Measurements from ENCODE around the gene NRBF2.
A peak's percentile ranks its signal among the peaks of the same experiment; 100 is the strongest.
"Not testable (repeated sequence)": the region's sequence is repeated elsewhere in the genome, so short reads cannot be mapped to it uniquely, and the experiment has no call there.

NRBF2 gene

DNA sequence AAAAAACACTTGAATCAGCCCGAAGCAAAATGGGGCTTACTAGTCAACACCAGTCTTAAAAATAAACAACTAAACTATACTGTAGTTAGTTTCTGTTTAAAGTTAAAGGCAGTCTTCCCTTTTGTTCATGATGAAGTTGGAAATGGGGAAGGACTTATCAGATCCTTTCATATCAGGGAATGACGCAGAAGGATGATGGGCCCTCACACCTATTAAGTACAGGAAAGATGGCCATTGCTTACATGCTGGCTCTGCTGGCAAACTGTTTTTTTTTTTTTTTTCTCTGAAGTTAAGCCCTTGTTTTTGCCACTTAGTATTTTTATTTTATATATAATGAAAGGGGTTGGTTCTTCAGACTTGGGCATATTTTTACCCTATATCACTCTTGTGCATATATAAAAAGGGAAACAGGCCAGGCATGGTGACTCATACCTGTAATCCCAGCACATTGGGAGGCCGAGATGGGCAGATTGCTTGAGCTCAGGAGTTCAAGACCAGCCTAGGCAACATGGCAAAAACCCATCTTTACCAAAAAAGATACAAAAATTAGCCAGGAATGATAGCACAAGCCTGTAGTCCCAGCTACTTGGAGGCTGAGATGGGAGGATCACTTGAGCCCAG lies 16.6 kb upstream of the NRBF2 start:
- no peak for DNase-seq

DNA sequence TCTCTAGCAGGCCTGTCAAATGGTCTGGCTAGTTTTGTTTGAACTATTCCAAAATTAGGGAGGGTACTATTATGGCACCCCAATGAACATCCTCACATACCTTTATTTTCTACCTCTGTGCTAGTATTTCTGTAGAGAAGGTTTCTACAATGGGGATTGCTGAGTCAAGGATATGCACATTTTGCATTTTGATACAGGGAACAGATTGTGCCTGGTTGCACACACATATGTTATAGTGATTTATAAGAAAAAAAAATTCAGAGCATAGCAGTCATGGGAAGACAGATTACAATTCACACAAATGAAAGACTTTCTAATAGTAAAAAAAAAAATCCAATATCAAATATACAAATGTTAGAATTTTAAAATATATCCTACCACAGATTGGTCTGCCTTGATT lies 14.1 kb upstream of the NRBF2 start:
- DNase-seq: no peak

DNA sequence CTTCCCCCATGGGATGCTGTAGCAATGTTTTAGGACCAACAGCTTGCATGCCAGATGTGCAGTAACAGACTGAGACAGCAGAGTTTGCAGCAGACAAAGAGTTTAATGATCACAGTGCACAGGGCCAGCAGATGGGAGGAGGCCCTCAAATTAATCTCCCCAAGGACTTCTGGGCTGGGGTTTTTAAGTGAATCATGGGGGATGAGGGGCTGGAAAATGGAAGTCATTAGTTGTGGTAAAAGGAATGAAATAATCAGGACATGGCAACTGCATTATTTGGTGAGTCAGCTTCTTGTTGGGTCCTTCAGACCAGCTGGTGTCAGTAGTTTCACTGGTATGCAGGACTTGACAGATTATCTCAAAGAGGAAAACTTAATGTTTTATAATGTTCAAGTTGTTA lies 12.6 kb upstream of the NRBF2 start:
- DNase-seq: no peak

DNA sequence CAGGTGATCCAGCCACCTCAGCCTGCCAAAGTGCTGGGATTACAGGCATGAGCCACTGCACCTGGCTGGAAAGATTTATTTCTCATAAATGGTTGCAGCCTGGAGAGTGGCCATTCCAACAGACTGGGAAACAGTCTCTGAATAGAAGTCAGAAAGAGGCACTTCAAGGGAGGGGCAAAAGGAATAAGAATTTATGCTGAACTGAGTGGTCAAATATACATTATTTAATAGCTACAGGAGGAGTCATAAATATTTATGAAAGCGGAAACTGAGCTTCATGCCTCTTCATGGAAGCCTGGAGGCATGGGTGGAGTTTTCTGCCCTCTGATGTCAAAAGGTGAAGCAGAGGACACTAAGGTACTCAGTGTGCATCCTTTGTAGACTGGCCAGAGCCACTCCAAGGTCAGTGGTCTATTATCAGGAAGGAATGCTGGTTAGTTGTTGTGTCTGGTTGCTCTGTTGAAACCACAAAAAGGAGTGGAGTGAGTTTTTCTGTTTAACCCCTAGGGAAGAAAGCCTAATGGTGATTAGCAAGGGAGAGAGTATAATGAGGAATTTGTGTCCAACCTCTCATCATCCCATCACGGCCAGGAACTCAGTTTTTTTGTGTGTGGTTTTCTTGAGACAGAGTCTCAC lies 9.3 kb upstream of the NRBF2 start:
- no peak for DNase-seq

DNA sequence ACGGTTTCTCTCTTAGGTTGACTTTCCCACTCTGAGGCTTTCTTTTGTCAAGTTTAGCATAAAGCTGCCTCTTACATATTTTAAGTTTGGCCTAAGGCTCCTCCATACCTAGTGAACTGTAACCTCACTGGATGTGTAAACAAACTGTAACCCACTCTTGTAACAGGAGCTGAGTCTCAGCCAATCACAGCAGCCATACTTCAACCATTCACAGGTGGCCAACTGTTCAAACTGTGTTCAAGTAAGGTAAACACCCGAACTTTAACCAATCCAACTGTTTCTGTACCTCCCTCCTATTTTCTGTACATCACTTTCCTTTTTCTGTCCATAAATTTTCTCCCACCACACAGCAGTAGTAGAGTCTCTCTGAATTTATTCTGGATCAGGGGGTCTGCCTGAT lies 7.7 kb upstream of the NRBF2 start:
- no peak for DNase-seq

DNA sequence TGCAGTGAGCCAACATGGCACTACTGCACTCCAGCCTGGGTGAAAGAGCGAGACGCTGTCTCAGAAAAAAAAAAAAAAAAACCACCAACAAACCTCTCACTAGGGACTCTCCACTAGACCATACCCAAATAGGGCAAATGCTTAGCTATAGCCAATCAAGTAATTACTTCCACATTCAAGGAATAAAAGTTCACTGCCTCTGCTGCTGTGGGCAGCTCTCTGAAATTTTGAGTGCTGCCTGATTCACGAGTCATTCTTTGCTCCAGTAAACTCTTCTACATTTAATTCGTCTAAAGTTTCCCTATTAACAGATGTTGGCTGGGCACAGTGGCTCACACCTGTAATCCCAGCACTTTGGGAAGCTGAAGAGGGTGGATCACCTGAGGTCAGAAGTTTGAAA lies 4.7 kb upstream of the NRBF2 start:
- no peak for DNase-seq

DNA sequence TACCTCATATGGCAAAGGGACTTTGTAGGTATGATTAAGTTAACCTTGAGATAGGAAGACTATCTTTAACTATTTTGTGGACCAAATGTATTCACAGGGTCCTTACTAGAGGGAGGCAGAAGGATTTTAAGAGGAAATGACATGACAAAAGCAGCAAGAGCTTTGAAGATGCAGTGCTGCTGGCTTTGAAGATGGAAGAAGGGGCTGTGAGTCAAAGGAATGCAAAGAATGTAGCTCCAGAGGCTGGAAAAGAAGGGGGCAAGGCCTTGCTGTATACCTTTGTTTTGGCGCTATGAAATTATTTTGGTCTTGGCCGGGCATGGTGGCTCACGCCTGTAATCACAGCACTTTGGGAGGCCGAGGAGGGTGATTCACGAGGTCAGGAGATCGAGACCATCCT lies 3.2 kb upstream of the NRBF2 start:
- DNase-seq: no peak

DNA sequence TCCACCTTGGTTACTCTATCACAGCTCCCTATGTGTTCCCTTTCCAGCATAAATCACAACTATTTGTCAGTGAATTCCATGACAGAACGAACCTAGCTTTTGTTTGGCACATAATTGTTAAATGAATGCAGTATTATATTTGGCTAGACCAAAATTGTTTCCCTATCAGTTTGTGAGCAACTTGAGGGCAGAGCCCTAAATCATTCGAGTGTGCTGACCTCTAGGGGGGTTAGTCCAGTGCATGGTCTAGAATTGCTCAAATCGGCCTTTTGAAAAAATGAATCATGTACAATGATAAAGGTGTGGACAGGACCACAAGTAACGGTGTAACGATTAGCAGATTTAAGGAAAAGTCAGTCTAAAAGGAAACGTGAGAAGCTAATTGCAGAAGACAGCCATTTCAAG lies 475 bp upstream of the NRBF2 start:
- no peak for DNase-seq

DNA sequence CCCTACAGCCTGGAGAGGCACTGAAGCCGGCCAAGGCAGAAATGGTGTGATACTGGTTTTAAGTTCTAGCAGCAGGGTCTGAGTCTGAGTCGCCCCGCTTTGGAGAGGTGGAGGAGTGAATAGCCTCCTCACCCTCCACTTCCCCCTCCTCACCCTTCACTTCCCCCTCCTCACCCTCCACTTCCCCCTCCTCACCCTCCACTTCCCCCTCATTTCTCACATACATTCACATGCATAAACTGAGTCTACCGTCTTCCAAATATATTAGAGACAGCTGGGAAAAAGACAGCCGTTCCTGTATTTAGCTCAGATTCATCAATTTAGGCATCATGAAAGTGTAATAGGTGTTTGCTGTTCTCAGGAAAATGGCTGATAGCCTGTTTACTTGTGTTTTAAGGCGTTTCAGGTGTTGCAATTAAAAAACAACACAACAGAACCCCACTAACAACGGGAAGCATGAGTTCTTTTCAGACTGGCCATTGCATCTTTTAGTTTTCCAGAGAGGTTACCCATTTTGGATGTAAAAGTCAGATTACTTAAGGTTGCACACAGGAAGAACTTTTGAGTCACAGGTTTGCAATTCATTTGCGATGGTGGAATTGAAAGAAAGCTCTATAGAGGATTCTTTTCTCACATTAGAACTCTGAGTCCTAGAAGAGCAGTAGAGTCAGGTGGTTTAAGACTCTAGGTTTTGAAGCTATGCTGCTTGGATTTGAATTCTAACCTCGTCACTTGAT lies 861 bp downstream of the NRBF2 start:
- DNase-seq: peak in 1 of 56 donors; percentile 30

DNA sequence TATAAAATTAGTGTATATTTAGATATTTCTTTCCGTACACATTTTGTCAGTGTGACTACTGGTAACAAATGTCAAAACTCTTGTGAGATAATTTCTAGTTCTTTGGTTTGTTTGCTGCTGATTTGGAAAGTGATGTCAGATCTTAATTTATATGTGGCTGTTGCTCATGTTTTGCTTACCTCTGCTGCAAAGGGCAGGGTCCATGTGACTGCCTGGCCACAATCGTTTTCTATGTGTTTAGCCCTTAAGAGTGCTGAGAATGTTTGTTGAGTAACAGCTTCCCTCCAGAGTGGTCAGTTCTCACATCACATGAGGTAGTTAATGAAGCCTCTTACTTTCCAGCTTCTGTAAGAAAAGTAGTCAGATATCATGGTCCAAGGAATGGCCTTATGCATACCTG lies 4.2 kb downstream of the NRBF2 start:
- no peak for DNase-seq

DNA sequence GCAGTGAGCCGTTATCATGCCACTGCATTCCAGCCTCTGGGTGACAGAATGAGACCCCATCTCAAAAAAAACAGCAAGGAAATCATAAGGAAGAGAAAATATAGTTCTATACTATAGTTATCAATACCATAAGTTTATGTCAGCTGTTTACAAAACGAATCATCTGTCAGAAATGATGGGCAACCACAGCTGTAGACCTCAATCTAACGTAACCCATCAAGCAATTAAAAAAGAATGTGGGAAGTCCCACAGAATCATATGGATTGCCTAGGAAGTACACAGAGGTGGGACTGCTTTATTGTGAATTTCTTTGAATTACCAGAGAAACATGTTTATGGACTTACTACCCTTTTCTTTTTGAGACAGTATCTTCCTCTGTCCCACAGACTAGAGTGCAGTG lies 6.9 kb downstream of the NRBF2 start:
- DNase-seq: no peak

DNA sequence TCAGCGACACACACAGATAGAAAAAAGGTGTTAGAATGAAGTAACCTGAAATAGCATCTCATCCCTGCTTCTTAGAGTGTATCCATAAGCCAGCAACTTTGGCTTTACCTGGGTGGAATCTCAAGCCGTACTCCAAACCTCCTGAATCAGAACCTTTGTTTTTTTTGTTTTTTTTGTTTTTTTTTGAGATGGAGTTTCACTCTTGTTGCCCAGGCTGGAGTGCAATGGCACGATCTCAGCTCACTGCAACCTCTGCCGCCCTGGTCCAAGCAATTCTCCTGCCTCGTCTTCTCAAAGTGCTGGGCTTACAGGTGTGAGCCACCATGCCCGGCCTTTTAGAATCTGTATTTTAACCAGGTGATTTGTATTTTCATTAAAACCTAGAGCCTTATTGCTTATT lies 9.0 kb downstream of the NRBF2 start:
- DNase-seq: no peak

DNA sequence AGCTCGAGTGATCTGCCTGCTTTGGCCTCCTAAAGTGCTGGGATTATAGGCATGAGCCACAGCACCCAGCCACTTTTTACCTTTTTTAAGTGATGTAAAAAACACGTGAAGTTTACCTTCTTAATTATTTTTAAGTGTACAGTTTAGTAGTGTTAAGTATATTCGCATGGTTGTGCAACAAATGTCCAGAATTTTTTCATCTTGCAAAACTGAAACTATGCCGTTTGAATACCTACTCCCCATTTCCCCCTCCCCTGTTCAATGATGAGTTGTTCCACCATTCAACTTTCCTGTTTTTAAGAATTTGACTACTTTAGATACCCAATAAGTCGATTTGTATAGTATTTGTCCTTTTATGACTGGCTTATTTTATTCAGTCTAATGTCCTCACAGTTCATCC lies 10.9 kb downstream of the NRBF2 start:
- no peak for DNase-seq

DNA sequence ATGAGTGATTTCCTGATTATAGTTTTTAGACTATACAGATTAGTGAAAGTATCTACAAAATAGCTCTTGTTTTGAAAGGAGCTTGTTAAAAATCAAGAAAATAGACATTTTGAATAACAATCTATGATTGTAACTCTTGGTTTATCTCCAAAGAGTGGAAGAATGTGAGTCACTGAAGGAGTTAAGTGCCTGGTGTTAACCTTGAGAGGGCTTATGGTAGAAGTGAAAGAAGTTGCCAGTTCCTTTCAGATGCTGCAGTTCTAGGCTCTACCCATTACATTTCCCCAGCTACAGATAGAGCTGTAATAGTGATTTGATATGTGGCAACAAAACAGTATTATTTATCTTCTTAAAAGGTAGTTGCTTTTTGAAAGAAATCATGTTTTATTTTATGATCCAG lies 12.7 kb downstream of the NRBF2 start:
- DNase-seq: no peak

DNA sequence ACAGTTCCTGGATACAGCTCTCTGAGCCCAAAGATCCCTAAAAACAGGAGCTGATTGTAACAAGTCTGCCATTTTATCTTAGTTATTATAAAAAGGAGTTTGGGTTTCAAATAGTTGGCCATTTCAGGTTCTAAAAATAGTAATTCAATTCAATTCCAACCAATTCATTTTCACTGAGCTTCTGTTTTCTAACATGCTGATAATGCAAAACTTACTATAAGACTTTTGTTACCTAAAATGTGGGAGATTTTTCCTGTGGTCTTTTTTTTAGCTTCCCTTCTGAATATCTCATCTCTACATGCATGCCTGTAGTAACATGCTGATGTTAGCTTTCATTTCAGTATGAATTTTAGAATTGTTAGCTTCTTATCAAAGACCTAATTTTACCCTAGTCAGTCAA lies 13.4 kb downstream of the NRBF2 start:
- no peak for DNase-seq

DNA sequence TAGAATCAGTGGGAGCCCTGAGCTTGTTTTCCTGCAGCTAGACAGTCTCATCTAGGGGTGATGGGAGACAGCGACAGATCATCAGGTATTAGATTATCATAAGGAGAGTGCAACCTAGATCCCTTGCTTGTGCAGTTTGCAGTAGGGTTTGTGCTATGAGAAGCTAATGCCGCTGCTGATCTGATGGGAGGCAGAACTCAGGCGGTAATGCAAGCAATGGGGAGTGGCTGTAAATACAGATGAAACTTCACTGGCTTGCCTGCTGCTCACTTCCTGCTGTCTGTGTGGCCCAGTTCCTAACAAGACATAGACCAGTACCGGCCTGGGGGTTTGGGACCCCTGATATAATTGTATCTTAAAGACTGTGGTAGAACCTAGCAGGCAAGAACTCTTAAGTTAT lies 17.6 kb downstream of the NRBF2 start:
- DNase-seq: no peak

DNA sequence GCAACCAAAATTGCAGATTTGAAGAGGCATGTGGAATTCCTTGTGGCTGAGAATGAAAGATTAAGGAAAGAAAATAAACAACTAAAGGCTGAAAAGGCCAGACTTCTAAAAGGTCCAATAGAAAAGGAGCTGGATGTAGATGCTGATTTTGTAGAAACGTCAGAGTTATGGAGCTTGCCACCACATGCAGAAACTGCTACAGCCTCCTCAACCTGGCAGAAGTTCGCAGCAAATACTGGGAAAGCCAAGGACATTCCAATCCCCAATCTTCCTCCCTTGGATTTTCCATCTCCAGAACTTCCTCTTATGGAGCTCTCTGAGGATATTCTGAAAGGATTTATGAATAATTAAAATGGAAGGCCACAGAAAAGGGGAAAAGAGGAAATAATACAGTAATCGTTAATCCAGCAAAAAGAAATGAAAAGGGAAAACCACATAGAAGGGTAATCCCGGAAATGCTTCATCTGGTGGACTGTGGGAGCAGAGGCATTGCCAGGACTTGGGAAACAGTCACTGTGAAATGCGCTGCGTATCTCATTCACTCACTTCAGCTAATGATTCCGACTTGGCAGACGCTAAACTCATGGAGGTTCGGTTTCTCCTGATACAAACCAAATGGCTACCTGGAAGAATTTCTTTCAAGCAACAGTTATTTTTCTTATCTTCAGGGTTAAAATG lies 20.9 kb downstream of the NRBF2 start:
- DNase-seq: not testable (repeated sequence)

DNA sequence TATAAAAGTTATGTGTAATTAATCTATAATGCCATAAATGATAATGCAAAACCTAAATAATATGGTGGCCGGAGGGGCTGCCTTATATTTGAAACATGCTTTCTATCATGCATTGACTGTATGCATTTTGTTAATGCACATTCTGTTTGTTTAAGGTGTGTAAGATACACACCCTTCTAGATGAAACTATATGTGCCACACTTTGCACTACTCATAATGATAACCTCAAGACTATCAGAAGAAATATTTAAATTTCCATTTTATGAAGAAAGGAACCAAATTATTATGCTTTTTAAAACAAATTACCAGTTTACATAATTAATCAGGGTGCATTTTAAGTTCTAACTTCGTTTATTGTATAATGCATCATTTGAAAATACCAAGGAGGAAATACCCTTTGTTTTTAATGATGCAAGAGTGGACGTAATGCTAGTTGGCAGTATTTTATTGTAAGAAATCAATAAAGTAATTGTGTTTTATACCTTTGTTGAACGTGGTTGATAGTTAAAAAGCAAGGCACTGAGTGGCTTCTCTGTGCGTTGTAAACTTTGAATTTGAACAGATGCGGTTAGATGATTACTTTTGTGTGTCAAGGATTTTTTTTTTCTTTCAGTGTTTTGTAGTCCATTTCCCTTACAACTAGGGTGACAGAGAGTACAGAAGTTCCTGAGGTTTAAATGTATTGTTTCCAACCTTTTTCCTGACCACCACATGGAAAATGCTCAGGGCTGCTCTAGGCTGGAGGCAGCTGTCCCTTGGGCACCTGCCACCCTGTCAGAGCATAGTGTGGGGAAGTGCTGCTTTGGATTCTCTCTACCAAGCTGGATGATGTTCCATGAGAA lies 21.6 kb downstream of the NRBF2 start:
- DNase-seq: no peak

DNA sequence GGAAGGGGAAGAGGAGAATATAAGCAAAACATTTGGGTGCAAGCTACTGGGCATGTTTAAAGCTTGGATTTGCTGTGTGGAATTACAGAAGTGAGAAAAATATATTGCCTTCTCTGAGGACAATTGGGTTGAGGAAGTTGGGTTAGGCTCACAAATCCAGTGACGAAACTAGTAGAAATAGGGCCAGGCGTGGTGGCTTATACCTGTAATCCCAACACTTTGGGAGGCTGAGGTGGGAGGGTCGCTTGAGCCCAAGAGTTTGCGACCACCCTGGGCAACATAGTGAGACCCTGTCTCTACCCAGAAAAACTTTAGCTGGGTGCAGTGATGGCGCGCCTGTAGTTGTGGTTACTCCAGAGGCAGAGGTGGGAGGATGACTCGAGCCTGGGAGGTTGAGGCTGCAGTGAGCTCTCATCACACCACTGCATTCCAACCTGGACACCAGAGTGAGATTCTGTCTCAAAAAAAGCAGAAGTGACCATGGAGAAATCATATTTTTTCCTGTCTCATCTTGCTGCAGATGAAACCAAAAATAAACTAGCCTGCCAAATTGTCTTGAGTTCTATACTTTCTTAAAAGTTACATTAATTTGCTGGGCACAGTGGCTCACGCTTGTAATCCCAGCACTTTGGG lies 22.4 kb downstream of the NRBF2 start:
- no peak for DNase-seq

DNA sequence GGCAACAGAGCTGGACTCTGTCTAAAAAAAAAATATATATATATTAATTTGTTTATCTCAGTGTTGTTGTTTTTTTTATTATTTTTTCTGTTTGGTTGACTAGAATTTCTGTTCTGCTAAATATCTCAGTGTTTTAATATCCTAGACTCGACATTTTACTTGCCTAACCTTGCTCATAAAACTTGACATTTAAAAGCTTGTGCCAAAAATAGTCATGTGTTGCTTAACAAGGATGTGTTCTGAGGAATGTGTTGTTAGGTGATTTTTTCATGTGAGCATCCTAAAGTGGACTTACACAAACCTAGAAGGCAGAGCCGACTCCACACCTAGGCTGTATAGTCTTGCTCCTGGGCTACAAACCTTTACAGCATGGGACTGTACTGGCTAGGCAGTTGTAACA lies 23.1 kb downstream of the NRBF2 start:
- DNase-seq: no peak

Data from nucleus accumbens (tissue), 56 donors.